ENCODE data around the gene HBS1L. TPM values are rescaled to one million over a fixed set of nuclear protein-coding genes. Genes with fewer than 3 reads are reported as not detected.

HBS1L gene
- total and polyA plus RNA-seq, 10 of the 15 experiments (the other 5 are each of a cell fraction or from before 2014, with no cell fraction given) = 58.7 to 142 (median 78.8) TPM

GRCh38 chr6:135054569-135055498 lies at the start of gene HBS1L (continued):
- TF ChIP-seq E2F8 (IDR thresholded peaks at IDR 0.05; ENCODE audit: low read depth, partially characterized antibody) = no peak
- TF ChIP-seq ZSCAN29 (IDR thresholded peaks at IDR 0.05) = no peak
- no peak for TF ChIP-seq BCL11A (IDR thresholded peaks at IDR 0.05; ENCODE audit: low read depth, low read length)
- TF ChIP-seq RCOR1 (conservative IDR thresholded peaks at IDR 0.05; ENCODE audit: low read depth, low read length) = no peak
- no peak for TF ChIP-seq ATF2 (IDR thresholded peaks at IDR 0.05; ENCODE audit: low read length)
- TF ChIP-seq WRNIP1 (IDR thresholded peaks at IDR 0.05; ENCODE audit: borderline replicate concordance, low read depth, low read length) = peak; percentile 92; the same call in 1 of the 2 replicates
- TF ChIP-seq JUND (IDR thresholded peaks at IDR 0.05; ENCODE audit: low read depth, low read length) = 0 out of 2 replicates have a peak, but pooled peaks have one; percentile 30
- no peak for TF ChIP-seq TCF12 (IDR thresholded peaks at IDR 0.05; ENCODE audit: low read depth, low read length)
- TF ChIP-seq CHD2 (IDR thresholded peaks at IDR 0.05; ENCODE audit: borderline replicate concordance, low read depth, low read length) = peak; percentile 89
- TF ChIP-seq YY1 (IDR thresholded peaks at IDR 0.05; ENCODE audit: low read depth, low read length) = peak; percentile 99
- TF ChIP-seq CBX5 (IDR thresholded peaks at IDR 0.05; ENCODE audit: low read depth) = no peak; the same call in 1 of the 2 replicates
- peak; percentile 38 for TF ChIP-seq SIX5 (IDR thresholded peaks at IDR 0.05; ENCODE audit: low read depth, low read length, severe bottlenecking)
- TF ChIP-seq SUZ12 (IDR thresholded peaks at IDR 0.05; ENCODE audit: unreplicated experiment) = no peak
- TF ChIP-seq RBBP5 (conservative IDR thresholded peaks at IDR 0.05) = 0 out of 2 replicates have a peak, but pooled peaks have one; percentile 33
- TF ChIP-seq HDAC6 (IDR thresholded peaks at IDR 0.05; ENCODE audit: unreplicated experiment) = no peak
- TF ChIP-seq CHD4 (IDR thresholded peaks at IDR 0.05) = no peak
- TF ChIP-seq IKZF1 (conservative IDR thresholded peaks at IDR 0.05) = peak; percentile 96
- TF ChIP-seq USF2 (IDR thresholded peaks at IDR 0.05; ENCODE audit: borderline replicate concordance, low read depth, low read length) = no peak
- peak; percentile 85 for TF ChIP-seq NR2C1 (IDR thresholded peaks at IDR 0.05)

All from GM12878 (cell line).